Activated gamma-delta T cell treated with anti-CD3 and anti-CD28 coated beads, Interleukin-2, amount 50 U/mL, for 16 hours (primary cell): ENCODE measurements around the gene DPM3.
"Not testable (repeated sequence)": the region's sequence is repeated elsewhere in the genome, so short reads cannot be mapped to it uniquely, and the experiment has no call there.

Experiments
- DNase-seq: peaks from one replicate; pipeline ENCODE4 v3.0.0-alpha.2; 2020; ENCODE audit warnings: low read depth

DPM3 gene

GRCh38 chr1:155125511-155125945 lies 14.8 kb downstream of the DPM3 start:
- no peak for DNase-seq

DNA sequence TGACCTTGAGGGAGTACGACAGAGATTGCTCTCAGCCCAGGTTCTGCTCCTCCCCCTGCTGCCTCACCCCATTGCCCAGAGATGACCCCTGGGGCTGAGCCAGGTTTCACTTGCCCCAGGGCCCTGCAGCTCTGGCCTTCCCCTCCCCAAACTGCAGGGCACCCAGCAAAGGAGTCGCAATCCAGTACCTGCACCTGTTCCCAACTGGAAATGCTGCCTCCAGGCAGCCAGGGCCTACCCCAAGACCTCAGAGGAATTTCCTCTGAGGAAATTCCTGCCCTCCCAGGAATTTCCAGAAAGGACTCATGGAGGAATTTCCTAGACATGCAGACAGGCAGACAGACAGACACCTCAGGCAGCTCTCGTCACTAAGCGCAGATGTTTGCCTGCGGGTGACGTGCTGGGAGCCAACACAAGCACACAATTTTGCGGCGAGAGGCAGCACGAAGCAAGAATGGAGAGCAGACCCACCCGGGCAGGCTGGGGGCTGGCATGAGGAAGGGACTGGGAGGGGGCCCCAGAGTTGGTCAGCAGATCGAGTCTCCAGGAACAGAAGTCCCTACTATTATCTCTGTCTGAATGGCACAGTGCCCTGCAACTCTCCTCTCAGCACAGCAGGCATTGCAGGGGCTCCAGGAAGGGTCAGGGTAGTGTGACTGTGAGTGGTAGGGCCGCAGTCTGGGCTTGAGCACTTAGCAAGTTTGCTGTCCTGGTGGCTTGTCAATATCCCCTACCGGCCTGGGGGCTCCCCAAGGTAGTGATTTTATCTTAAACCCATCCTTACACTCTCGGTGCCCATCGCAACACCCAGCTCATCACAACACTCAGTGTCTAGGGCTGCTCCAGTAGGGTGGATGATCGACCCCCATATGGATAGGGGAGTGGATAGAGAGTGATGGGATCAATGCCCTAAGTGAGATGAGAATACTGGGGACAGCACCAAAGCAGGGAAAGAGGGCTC lies 15.5 kb downstream of the DPM3 start:
- no peak for DNase-seq

GRCh38 chr1:155123801-155124200 lies 16.5 kb downstream of the DPM3 start:
- no peak for DNase-seq

DNA sequence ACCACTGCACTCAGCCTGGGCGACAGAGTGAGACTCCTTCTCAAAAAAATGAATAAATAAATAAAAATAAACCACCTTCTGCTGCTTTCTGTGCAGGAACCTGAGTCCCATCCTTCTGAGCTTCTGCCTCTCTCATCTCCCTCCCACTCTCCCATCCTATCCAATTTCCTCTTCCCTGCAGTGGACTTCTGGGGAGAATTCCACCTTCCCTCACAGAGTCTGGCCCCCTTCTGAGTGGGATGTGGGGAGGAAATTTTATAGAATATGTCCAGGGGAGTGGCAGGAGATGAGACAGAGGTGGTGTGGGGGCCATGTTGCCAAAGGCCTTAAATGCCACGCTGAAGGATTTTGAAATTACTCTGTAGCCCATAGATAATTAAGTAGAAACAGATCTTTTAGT lies 18.0 kb downstream of the DPM3 start:
- no peak for DNase-seq

DNA sequence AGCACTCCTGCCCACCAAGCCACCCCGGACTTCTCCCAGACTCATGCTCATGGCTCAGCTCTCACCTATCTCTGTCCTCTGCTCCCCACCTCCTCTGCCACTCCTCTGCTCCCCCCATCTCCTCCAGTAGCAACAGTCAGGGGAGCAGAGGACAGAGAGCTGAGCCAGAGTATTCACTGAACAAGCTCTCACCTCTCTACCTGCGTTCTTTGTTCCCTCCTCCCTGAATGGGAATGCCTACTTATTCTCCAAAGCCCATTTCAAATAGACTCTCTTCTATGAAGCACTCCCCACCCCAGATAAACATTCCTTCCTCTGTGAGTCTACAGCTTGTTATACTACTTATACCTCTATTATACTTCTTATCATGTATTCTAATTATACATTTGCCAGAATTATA lies 19.1 kb downstream of the DPM3 start:
- no peak for DNase-seq

DNA sequence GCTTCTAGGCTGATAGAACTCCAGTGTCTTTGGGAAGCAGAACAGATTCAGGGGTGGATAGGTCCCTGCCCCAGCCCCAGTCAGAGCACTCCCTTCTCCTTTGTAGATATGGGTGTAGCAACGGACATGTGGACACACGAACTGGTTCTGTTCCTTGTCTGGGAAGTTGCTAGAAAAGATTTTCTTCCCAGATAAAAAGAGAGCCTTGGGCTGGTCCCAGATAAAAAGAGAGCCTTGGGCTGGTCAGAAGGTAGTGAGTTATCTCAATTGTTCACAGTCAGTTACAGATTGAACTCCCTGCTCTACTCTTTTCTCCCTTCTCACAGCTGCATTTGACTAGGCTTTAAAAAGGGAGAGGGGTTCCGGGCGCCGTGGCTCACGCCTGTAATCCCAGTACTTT lies 20.1 kb downstream of the DPM3 start:
- no peak for DNase-seq

- not testable (repeated sequence) for DNase-seq
These were observed 22.2 kb downstream of the DPM3 start for GRCh38 chr1:155118090-155118489.

GRCh38 chr1:155117610-155118009 lies 22.7 kb downstream of the DPM3 start:
- DNase-seq = no peak

DNA sequence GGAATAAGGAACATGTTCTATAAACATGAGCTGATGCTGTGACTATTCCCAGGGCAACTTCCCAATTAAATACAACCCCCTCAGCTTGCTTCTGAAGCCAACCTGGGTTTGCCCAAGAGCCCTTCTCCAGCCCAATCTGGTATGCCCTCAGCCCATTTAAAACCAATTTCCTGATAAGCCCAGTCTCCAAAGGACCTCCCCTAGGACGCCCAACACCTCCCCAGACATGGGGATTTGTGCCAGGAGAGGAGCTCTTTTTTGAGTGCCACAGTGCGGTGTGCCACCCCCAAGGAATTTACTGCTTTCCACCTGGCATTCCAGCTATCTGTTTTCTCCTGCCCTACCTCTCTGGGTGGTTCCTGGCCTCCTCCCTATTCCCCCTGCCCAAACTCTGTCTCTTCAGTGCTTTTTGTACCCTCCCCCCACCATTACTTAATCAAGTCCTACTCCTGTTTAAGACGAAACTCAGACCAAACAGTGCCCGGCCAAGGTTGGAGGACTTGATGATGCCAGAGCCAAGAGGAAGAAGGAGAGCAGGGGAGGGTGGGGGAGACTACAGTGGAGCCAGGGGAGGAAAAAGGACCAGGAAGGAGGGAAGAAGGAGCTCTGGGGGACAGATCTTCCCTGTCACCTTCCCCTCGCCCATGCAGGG lies 24.1 kb downstream of the DPM3 start:
- no peak for DNase-seq

DNA sequence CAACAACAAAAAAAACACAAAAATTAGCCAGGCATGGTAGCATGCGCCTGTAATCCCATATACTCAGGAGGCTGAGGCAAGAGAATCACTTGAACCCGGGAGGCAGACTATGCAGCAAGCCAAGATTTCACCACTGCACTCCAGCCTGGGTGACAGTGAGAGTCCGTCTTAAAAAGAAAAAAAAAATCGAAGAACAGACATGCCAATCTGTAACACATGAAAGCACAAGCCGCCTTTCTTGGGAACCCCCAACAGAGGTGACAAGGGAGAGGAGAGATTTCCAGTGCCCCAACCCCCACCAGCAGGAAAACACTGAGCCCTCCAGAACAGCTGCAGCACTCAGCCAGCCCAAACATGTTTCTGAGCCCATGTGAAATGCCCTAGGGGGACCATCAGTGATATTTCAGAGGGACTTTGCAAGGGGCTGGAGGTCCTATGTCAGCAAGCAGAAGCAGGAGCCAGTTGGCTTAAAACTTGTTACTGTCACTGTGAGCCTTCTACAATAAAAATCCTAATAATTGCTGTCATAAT lies 26.8 kb downstream of the DPM3 start:
- no peak for DNase-seq

GRCh38 chr1:155110826-155111225 lies 29.5 kb downstream of the DPM3 start:
- DNase-seq = no peak

- no peak for DNase-seq
These were observed 29.9 kb downstream of the DPM3 start for GRCh38 chr1:155110381-155110780.

GRCh38 chr1:155108296-155108695 lies 32.0 kb downstream of the DPM3 start:
- no peak for DNase-seq

- DNase-seq = no peak
These were observed 32.7 kb downstream of the DPM3 start for GRCh38 chr1:155107309-155108264.

DNA sequence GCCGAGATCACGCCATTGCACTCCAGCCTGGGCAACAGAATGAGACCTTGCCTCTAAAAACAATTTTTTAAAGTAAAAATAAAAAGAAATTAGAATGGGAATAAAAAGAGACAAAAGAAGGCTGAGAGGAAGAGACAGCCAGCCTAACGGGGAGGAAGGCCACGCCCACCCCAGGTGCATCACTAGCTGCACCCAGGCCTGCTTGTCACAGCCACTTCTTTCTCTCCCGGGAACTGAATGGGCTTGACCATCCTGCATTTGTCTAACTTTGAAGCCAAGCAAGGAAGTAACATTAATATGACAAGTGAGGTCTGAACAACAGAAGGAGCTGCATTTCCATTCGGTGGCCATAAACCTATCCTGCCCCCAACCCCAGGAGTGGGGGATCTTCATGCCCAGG lies 33.5 kb downstream of the DPM3 start:
- DNase-seq = no peak

DNA sequence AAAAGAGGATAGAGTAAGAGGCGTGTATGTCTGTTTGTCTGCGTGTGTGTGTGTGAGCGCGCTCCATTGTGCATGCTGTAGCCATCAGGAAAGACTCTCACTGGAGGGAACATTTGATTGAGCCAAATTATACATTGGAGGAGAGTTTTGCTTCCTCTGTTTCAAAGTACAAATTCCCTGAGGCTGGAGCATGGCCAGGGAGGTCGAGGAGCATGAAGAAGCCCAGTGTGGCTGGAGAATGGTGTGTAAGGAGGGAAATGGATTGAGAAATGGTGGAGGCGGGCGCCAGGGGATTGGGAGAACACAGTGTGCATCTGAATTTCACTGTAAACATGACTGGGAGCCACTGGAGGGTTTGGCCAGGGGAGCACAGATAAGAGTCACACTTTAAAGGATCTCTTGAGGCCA lies 34.7 kb downstream of the DPM3 start:
- no peak for DNase-seq

GRCh38 chr1:155104605-155105534 lies 35.5 kb downstream of the DPM3 start:
- DNase-seq = no peak

- DNase-seq = no peak
These were observed 37.0 kb downstream of the DPM3 start for GRCh38 chr1:155103325-155103724.

DNA sequence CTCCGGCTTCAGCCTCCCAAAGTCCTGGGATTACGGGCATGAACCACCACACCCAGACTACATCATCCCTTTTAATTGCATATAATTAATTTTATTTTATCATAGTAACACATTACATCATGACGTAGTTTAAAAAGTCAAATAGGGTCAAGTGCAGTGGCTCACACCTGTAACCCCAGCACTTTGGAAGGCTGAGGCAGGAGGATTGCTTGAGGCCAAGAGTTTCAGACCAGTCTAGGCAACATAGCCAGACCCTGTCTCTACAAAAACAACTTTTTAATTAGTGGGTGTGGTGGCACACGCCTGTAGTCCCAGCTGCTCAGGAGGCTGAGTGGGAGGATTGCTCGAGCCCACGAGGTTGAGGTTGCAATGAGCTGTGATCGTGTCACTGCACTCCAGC lies 41.0 kb downstream of the DPM3 start:
- DNase-seq = no peak

DNA sequence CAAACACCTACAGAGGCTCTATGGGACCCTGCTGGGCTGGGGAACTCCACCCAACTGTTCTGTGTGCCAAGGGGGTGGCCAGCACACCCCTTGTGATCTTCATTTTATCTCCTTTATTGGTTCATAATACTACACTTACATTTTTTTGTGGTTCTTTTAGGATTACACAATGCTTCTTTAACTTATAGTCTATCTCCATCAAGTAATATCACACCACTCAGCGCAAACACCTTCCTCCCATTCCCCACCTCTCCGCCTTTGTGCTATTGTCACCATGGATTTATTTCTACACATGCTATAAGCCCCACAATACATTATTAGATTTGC lies 45.7 kb downstream of the DPM3 start:
- no peak for DNase-seq
